Liver (tissue), 9 donors: ENCODE results near the gene SLX4IP. TPM values are rescaled to one million over a fixed set of nuclear protein-coding genes. Genes with fewer than 3 reads are reported as not detected.

Source experiments
- DNase-seq: peaks from one replicate; pipeline ENCODE4 v3.0.0-alpha.2; 2017; ENCODE audit warnings: low spot score
- H3K27ac ChIP-seq, 2 donors: one replicate each; pipeline ENCODE4 v1.7.0; 2013; ENCODE audit warnings: inconsistent platforms in 2 of 2, low read length in 2 of 2, control low read depth in 1 of 2, low read depth in 1 of 2, mild to moderate bottlenecking in 1 of 2
- H3K27me3 ChIP-seq, 4 donors: one replicate each; pipeline versions ENCODE4 v1.6.1 to v1.7.0; 2013; ENCODE audit warnings: low read length in 3 of 4, inconsistent platforms in 1 of 4, mild to moderate bottlenecking in 1 of 4, moderate library complexity in 1 of 4; ENCODE audit not compliant: control insufficient read depth in 4 of 4, insufficient read depth in 4 of 4
- H3K36me3 ChIP-seq, 4 donors: one replicate each; pipeline versions ENCODE4 v1.6.1 to v1.7.0; 2013; ENCODE audit warnings: low read length in 3 of 4, mild to moderate bottlenecking in 3 of 4, low read depth in 1 of 4, moderate library complexity in 1 of 4; ENCODE audit not compliant: control insufficient read depth in 4 of 4, insufficient read depth in 3 of 4
- H3K4me1 ChIP-seq, 4 donors: one replicate each; pipeline versions ENCODE4 v1.6.1 to v1.7.0; 2013; ENCODE audit warnings: low read length in 3 of 4, mild to moderate bottlenecking in 3 of 4, moderate library complexity in 1 of 4; ENCODE audit not compliant: control insufficient read depth in 4 of 4, insufficient read depth in 4 of 4
- H3K4me3 ChIP-seq, 3 donors: one replicate each; pipeline versions ENCODE4 v1.6.1 to v1.7.0; 2013; ENCODE audit warnings: low read length in 3 of 3, control low read depth in 1 of 3, low read depth in 1 of 3, mild to moderate bottlenecking in 1 of 3
- H3K9ac ChIP-seq, 2 donors: one replicate each; pipeline ENCODE4 v1.7.0; 2013; ENCODE audit warnings: low read length in 2 of 2, mild to moderate bottlenecking in 2 of 2, moderate library complexity in 2 of 2, control low read depth in 1 of 2, low read depth in 1 of 2
- H3K9me3 ChIP-seq, 4 donors: one replicate each; pipeline versions ENCODE4 v1.6.1 to v1.7.0; 2013; ENCODE audit warnings: low read length in 3 of 4; ENCODE audit not compliant: control insufficient read depth in 4 of 4
- ATF3 ChIP-seq: IDR thresholded peaks from 2 replicates; pipeline ENCODE4 v1.6.1; 2016; ENCODE audit warnings: antibody characterized with exemption
- CTCF ChIP-seq: fragments of 150-350 bp; IDR thresholded peaks from 2 replicates; pipeline ENCODE4 v1.5.1; 2017; ENCODE audit warnings: improper control_type of control experiment, low read depth, low read length; ENCODE audit not compliant: missing input control
- EGR1 ChIP-seq, 2 donors: IDR thresholded peaks; 2 replicates each; pipeline ENCODE4 v1.6.1; 2016 to 2018; ENCODE audit warnings: antibody characterized with exemption in 2 of 2, low read depth in 2 of 2
- FOXA1 ChIP-seq: IDR thresholded peaks from 2 replicates; pipeline ENCODE4 v1.6.1; 2016; ENCODE audit warnings: antibody characterized with exemption
- FOXA2 ChIP-seq: IDR thresholded peaks from 2 replicates; pipeline ENCODE4 v1.6.1; 2016; ENCODE audit warnings: antibody characterized with exemption
- GABPA ChIP-seq, 2 donors: IDR thresholded peaks in 1 of 2; conservative IDR thresholded peaks in 1 of 2; 2 replicates each; pipeline ENCODE4 v1.6.1; 2016; ENCODE audit warnings: antibody characterized with exemption in 2 of 2, mild to moderate bottlenecking in 1 of 2, moderate library complexity in 1 of 2
- HNF4A ChIP-seq, 2 donors: conservative IDR thresholded peaks; 2 replicates each; pipeline ENCODE4 v1.6.1; 2016; ENCODE audit warnings: antibody characterized with exemption in 2 of 2, mild to moderate bottlenecking in 2 of 2
- HNF4G ChIP-seq: IDR thresholded peaks from 2 replicates; pipeline ENCODE4 v1.6.1; 2016; ENCODE audit warnings: antibody characterized with exemption
- JUND ChIP-seq, 2 donors: IDR thresholded peaks; 2 replicates each; pipeline ENCODE4 v1.6.1; 2016; ENCODE audit warnings: antibody characterized with exemption in 2 of 2
- NR2F2 ChIP-seq: IDR thresholded peaks from 2 replicates; pipeline ENCODE4 v1.6.1; 2016; ENCODE audit warnings: antibody characterized with exemption
- RAD21 ChIP-seq, 2 donors: IDR thresholded peaks; 2 replicates each; pipeline ENCODE4 v1.6.1; 2016; ENCODE audit warnings: antibody characterized with exemption in 2 of 2, mild to moderate bottlenecking in 2 of 2
- REST ChIP-seq: IDR thresholded peaks from 2 replicates; pipeline ENCODE4 v1.6.1; 2016; ENCODE audit warnings: antibody characterized with exemption, mild to moderate bottlenecking
- RXRA ChIP-seq, 2 donors: IDR thresholded peaks; 2 replicates each; pipeline ENCODE4 v1.6.1; 2017 to 2018; ENCODE audit warnings: antibody characterized with exemption in 2 of 2, mild to moderate bottlenecking in 1 of 2
- SP1 ChIP-seq: IDR thresholded peaks from 2 replicates; pipeline ENCODE4 v1.6.1; 2018; ENCODE audit warnings: antibody characterized with exemption, mild to moderate bottlenecking
- TAF1 ChIP-seq: conservative IDR thresholded peaks from 2 replicates; pipeline ENCODE4 v1.6.1; 2016; ENCODE audit warnings: antibody characterized with exemption, mild to moderate bottlenecking
- YY1 ChIP-seq: IDR thresholded peaks from 2 replicates; pipeline ENCODE4 v1.6.1; 2016; ENCODE audit warnings: antibody characterized with exemption, mild to moderate bottlenecking
- WGBS: extraction: QIAGEN DNeasy Blood & Tissue Kit; methylation state at CpG from one replicate; pipeline ENCODE4 v1.1.7; 2013; 5-methylcytosine and 5-hydroxymethylcytosine counted together
- polyA plus RNA-seq, 2 donors: library from polyadenylated mRNA; stranded (reverse) in 1 of 2; unstranded in 1 of 2; fragments of 200-250 nt in 1 of 2; fragments of >200 nt in 1 of 2; fragmentation: Nextera tagmentation in 1 of 2; extraction: Ambion mirVana in 1 of 2; gene quantifications; one replicate each; pipeline versions ENCODE4 v1.2.1 to v1.2.3, GENCODE V29; 2013 to 2015
- total RNA-seq, 2 donors: library from RNA; depleted of rRNA; stranded (reverse); fragments of >200 nt; gene quantifications; one replicate each; pipeline ENCODE4 v1.2.3, GENCODE V29; 2014
- TF ChIP-seq, protein P1 (sequence below): IDR thresholded peaks from 2 replicates; pipeline ENCODE4 v1.6.1; 2016; ENCODE audit warnings: antibody characterized with exemption
- TF ChIP-seq, protein P2 (sequence below): IDR thresholded peaks from 2 replicates; pipeline ENCODE4 v1.6.1; 2016; ENCODE audit warnings: antibody characterized with exemption
- donor health status: healthy.
- donor health status: healthy.
- donor health status: healthy.
- donor health status: healthy.
- donor health status: healthy.

SLX4IP gene
- total and polyA plus RNA-seq, 4 donors = 1.1 to 3.4 (median 2.7) TPM

GRCh38 chr20:10652660-10653261 is 217.7 kb downstream of the SLX4IP start:
- Histone ChIP-seq H3K9me3 (no peaks in the 10 kb centered on the region), H3K27ac (peak overlapping the region in 1 of 2 donors; percentile 37), H3K4me3 (no peak overlapping the region), H3K36me3 (peaks cover 2 to 28% (median 3%) of the 10 kb centered on the region in 4 donors), H3K4me1 (peaks cover 0 to 2% (median 0%) of the 10 kb centered on the region in 4 donors), H3K27me3 (no peaks in the 10 kb centered on the region), H3K9ac (no peak overlapping the region)
- TF ChIP-seq SP1 = peak; percentile 16
- peak in 1 of 2 donors; percentile 5 for TF ChIP-seq RAD21 (IDR thresholded peaks at IDR 0.05)
- peak; percentile 79 for TF ChIP-seq NR2F2
- no peak for TF ChIP-seq YY1
- WGBS = 71% methylated on average over 9 of the region's 9 CpGs
- DNase-seq = no peak

GRCh38 chr20:10653599-10654249 is 218.6 kb downstream of the SLX4IP start:
- no peak overlapping the region for H3K9ac ChIP-seq
- no peaks in the 10 kb centered on the region for H3K27me3 ChIP-seq
- peak overlapping the region in 1 of 2 donors; percentile 29 for H3K27ac ChIP-seq
- no peak for DNase-seq
- no peak for TF ChIP-seq SP1
- TF ChIP-seq NR2F2 = no peak
- no peak for TF ChIP-seq JUND (IDR thresholded peaks at IDR 0.05)
- no peak for TF ChIP-seq TAF1
- no peak for TF ChIP-seq YY1
- no peak for TF ChIP-seq HNF4G
- no peak for TF ChIP-seq GABPA (IDR thresholded peaks at IDR 0.05 in 1 of 2, conservative IDR thresholded peaks at IDR 0.05 in 1 of 2)
- no peak for TF ChIP-seq ATF3
- no peak for TF ChIP-seq RAD21 (IDR thresholded peaks at IDR 0.05)
- H3K9me3 ChIP-seq = no peaks in the 10 kb centered on the region
- H3K4me1 ChIP-seq = peaks cover 0 to 2% (median 0%) of the 10 kb centered on the region in 4 donors
- no peak overlapping the region for H3K4me3 ChIP-seq
- H3K36me3 ChIP-seq = peaks cover 0 to 18% (median 5%) of the 10 kb centered on the region in 4 donors
- WGBS = 81% methylated on average over 13 of the region's 13 CpGs

DNA sequence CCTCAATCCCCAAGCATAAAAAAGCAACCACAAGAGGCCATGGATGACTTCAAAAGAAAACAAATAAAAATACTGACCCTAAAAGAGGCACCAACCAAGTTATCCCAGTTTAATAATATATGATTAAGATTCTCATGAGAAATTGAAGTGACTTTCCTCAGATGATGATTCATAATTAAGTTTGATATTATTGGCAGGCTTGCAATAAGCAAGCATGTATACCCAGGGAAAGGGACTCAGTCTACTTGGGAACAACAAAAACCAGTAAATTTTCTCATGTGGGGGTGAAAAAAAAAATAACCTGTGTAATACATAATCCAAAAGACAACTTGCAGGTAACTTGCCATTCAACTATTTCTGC is 219.1 kb downstream of the SLX4IP start:
- H3K4me1 ChIP-seq = peaks cover 0 to 2% (median 0%) of the 10 kb centered on the region in 4 donors
- peaks cover 0 to 14% (median 5%) of the 10 kb centered on the region in 4 donors for H3K36me3 ChIP-seq
- no peaks in the 10 kb centered on the region for H3K27me3 ChIP-seq
- DNase-seq = no peak
- no peaks in the 10 kb centered on the region for H3K9me3 ChIP-seq
- H3K4me3 ChIP-seq = no peak overlapping the region
- no peak for TF ChIP-seq RAD21 (IDR thresholded peaks at IDR 0.05)
- TF ChIP-seq YY1 = no peak
- TF ChIP-seq EGR1 (IDR thresholded peaks at IDR 0.05; ENCODE audit: low read depth in 2 of 2) = no peak
- no peak for TF ChIP-seq JUND (IDR thresholded peaks at IDR 0.05)
- no peak for TF ChIP-seq HNF4A (conservative IDR thresholded peaks at IDR 0.05)
- TF ChIP-seq HNF4G = no peak
- TF ChIP-seq FOXA1 = no peak
- no peak for TF ChIP-seq FOXA2
- TF ChIP-seq CTCF = no peak
- TF ChIP-seq, protein P1, sequence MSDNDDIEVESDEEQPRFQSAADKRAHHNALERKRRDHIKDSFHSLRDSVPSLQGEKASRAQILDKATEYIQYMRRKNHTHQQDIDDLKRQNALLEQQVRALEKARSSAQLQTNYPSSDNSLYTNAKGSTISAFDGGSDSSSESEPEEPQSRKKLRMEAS = no peak
- TF ChIP-seq, protein P2, sequence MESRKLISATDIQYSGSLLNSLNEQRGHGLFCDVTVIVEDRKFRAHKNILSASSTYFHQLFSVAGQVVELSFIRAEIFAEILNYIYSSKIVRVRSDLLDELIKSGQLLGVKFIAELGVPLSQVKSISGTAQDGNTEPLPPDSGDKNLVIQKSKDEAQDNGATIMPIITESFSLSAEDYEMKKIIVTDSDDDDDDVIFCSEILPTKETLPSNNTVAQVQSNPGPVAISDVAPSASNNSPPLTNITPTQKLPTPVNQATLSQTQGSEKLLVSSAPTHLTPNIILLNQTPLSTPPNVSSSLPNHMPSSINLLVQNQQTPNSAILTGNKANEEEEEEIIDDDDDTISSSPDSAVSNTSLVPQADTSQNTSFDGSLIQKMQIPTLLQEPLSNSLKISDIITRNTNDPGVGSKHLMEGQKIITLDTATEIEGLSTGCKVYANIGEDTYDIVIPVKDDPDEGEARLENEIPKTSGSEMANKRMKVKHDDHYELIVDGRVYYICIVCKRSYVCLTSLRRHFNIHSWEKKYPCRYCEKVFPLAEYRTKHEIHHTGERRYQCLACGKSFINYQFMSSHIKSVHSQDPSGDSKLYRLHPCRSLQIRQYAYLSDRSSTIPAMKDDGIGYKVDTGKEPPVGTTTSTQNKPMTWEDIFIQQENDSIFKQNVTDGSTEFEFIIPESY = no peak
- TF ChIP-seq TAF1 = no peak
- no peak for TF ChIP-seq REST
- TF ChIP-seq RXRA (IDR thresholded peaks at IDR 0.05) = no peak
- no peak for TF ChIP-seq NR2F2
- TF ChIP-seq SP1 = no peak
- no peak for TF ChIP-seq ATF3
- no peak for TF ChIP-seq GABPA (IDR thresholded peaks at IDR 0.05 in 1 of 2, conservative IDR thresholded peaks at IDR 0.05 in 1 of 2)
- H3K27ac ChIP-seq = peak overlapping the region in 1 of 2 donors; percentile 29
- no peak overlapping the region for H3K9ac ChIP-seq
